Measurements from ENCODE around the gene PTPRD.

PTPRD gene

DNA sequence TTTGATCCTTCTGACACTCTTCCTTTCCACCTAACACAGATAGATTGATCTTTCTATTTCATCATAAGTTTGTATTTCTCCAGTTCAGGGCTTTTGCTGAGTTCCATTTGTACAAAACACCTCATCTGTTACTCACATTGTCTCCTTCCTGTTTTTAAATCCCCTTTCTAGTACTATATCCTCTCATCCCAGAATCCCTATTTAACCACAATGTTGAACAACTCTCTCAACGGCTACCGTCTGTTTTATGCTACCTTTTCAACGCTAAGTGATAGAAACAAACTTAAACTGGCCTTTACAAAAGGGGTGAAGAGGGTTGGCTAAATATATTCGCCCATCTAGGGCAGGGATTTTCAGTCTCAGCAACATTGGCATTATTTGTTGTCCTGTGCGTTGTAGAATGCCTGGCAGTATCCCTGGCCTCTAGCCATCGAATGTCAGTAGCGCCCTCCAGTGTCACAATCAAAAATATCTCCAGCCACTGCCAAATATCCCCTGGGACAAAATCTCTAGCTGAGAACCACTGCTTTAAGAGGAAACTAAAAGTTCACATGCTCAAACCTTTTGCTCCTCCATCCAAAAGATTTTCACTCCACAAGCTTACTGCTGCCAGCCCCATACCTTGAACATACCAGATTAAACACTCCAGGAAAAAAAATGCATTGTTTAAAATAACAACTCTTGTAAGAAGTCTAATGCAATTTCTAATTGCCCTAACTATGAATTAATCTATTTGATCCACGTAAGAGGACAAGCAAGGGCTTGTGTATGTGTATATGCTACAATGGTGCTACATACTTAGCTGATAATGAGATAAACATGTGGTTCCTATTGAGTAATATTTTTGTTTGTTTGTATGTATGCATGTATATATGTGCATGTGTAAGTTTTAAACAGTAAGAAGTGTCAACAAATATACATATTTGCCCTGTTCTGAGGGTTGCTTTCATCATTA is 344.0 kb downstream of the PTPRD start:
- peak; percentile 58 for DNase-seq (ENCODE audit: low spot score)

DNA sequence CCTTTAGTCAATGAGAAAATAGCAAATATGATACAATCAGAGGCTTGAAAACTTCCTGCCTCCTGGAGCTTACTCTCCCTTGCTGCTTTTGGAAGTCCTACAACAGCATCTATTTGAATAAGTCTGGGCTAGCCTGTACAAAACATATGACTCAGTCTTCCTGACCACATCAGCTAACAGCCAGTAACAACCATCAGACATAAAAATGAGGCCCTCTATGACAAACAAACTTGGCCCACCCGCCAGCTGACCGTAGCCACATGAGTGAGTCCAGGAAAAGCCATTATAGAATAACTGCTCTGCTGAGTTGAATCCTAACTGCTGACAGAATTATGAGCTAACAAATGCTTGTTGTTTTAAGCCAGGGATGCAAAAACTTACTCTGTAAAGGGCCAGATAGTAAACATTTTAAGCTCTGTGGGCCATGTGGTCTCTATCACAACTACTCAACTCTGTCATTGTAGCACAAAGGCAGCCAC is 347.6 kb downstream of the PTPRD start:
- no peak for DNase-seq (ENCODE audit: low spot score)

DNA sequence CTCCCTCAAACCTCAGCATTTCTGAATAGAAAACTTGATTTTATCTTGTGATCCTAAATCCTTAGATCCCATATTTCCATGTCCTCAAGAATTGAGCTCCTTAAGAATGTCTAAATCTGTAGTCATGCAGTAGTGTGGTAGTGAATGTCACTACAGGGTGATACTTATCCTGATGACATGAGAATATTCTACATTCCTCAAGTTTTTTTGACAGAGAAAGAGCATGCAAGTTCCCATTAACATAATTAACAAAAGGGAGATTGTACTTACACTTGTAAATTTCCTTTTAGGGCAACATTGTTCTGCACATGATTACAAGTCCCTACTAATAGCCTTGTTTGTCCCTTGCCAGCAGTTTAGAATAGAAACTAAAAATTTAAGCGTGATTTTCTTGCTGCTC is 352.3 kb downstream of the PTPRD start:
- DNase-seq (ENCODE audit: low spot score), result no peak

DNA sequence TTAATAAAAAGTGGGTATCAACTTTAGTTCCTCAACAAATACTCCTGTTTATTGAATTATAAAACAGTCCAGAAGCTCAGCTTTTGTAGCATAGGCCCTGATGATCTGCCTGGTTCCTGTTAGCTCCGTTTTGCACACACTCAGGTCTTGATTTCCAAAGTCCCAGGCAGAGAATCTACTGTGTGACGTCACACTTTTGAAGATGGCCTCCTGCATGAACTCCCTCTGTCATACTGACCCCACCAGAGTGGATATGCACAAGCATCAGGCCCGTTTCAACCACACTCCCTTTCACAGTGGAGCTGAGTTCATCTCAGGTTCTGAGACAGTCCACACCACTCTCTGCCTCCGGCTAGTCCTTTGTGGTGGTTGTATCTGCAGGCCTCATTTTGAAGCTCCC is 353.1 kb downstream of the PTPRD start:
- no peak for DNase-seq (ENCODE audit: low spot score)

DNA sequence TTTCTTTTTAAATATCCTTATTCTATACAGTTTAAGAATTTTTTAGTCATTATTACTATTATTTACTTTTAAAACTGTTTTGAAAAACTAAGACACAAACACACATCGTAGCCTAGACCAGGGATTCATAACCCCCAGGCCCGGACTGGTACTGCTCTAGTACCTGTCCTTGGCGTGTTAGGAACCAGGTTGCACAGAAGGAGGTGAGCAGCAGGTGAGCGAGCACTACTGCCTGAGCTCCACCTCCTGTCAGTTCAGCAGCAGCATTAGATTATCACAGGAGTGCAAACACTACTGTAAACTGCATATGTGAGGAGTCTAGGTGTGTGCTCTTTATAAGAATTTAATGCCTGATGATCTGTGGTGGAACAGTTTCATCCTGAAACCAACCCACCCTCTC is 357.0 kb downstream of the PTPRD start:
- DNase-seq (ENCODE audit: low spot score), result no peak

DNA sequence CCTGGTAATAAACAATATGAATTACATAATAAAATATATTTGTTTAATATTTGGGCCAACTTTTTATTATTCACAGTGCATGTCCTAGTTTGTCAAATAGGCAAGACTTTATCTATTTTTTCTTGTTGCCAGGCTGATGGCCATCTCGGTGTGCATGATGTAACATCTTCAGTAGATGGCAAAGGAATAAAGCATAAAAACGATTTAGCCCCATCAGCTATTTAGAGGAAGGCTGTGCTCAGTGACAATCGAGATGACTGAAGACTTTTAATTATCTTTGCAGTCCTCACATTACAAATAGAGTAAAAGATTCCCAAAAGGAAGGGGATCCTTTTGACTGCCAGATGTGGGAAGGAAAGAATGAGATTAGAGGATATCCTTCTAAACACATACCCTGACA is 358.5 kb downstream of the PTPRD start:
- DNase-seq (ENCODE audit: low spot score), result no peak

DNA sequence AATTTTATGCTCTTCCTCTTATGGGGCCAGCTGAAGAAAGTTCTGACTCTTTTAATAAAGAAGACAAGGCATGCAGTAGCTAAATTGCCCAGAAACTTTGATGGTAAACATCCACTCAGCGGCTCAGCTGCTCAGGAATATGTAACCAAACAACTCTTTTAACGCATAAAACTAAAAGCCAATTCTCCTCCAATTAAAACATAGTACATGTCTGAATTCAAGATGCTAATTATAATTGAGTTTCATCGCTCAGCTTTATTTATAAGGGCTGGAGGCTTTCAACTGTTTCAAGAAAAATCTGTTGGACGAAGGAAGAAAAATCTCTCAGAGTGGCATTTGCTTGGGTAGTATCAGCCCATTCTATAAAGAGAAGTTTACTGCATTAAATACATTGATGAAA is 359.5 kb downstream of the PTPRD start:
- no peak for DNase-seq (ENCODE audit: low spot score)

DNA sequence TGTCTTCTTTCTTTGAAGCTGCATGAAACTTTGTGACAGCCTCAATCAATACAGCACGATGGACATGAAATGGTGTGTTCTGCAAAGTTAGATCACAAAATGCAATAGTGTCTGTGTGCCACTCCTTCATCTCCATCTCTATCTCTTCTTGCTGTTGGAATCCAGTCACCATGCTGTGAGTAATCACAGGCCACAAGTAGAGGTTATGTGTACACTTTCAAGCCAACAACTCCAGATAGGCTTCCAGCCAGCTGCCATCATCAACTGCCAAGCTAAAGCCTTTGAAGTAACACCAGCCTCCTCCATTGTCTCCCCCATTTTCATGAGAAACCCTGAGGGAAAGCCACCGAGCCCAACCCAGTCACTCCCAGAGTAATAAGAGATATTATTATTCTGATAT is 360.6 kb downstream of the PTPRD start:
- DNase-seq (ENCODE audit: low spot score), result no peak

DNA sequence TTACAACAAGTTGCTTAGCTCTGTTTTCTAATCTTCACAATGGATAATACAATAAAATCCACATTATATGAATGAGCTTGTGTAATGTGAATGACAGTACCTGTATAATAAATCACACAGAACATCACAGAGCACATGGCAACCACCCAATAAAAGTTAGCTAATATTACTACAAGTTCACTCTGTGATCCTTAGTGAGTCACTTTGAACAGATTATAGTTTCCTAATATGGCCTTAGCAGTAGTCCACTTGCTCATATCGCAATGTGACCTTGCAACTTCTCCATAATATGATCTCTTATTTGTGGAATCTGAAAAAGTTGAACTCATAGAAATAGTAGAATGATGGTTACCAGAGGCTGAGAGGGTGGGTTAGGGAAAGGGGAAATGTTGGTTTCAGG is 361.3 kb downstream of the PTPRD start:
- no peak for DNase-seq (ENCODE audit: low spot score)

DNA sequence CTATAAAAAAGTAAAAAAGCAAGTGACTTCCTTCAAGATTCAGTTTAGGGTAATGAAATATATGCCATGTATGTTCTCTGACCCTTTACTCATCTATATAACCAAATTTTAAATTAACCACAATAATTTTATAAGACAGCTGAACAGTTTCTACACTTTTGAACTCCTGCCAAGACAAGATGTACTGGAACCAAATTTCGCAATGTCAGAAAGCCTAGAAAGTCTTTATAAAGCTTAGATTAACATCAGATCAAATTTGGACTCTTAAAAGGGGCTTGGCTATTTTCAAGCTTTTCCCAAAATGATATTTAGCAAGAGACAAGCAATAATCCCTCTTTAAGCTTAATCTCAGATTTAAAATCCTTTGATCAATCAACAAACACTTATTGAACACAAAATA is 362.6 kb downstream of the PTPRD start:
- no peak for DNase-seq (ENCODE audit: low spot score)

DNA sequence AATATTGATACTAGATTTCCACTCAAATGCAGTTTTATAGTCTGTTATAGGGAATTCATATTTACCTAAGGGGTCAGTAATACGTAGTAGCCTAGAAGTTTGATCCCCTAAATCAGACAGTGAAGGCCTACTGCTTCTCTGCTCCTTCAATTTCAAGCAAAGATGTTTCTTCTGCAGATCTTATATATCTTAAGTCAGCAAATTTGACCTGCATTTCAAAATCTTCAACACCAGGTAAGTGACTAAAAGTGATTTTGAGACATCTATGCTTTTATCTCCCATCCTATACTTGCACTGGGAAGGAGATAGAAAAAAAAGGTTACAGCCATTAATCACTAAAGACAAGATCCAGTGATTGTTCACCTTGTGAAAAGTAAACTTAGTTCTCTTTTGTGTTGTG is 363.9 kb downstream of the PTPRD start:
- no peak for DNase-seq (ENCODE audit: low spot score)

DNA sequence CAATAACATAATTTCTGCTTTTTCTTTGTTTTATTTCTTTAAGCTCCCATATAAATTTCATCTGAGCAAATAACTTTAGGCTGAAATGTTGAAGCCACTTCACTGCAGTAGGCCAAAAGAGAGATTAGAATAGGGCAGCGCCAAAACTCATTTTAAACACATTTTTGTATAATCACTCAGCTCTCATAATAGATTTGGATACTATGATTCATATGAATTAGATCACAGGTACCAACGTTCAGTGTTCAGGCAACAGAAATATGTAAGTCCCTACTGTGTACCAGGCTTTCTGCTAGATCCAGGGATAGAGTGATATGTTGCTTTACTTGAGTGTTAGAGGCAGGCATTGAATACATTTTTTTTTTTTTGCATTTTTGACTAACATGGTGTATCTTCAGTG is 370.5 kb downstream of the PTPRD start:
- no peak for DNase-seq (ENCODE audit: low spot score)

DNA sequence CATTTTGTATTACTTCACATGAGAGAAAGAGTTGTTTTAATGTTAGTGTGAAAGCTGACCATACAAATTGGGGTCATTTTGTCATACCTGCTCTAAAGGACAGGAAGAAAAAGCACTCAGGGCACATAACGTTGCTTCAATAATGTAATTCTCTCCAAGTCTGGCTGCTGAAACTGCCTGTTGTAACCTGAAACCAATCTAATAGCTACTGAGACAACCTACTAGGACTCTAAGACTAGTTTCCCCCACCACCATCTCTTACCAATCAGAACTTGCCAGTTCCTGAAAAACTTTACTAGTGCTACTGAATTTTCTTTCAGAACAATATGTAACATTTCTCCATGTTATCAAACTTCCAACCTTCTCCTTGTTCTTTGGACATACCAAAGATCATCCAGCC is 374.7 kb downstream of the PTPRD start:
- DNase-seq (ENCODE audit: low spot score), result no peak

DNA sequence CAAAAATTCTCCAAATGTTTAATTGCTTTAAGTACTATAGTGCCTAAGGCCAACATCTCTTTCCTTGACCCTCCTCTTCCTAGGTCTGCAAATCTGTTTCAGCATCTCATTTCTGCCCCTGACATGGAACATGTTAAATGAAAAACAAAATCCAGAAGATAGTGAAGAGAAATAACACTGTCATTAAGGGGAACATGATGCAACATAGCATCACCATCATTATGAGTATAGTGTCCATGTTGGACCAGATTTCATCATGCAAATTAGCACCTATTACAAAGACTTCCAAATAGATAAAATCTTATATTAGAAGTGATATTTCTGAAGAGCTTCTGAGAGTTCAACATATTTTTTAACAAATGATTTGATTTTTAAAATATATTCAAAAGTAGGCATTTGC is 375.2 kb downstream of the PTPRD start:
- no peak for DNase-seq (ENCODE audit: low spot score)

DNA sequence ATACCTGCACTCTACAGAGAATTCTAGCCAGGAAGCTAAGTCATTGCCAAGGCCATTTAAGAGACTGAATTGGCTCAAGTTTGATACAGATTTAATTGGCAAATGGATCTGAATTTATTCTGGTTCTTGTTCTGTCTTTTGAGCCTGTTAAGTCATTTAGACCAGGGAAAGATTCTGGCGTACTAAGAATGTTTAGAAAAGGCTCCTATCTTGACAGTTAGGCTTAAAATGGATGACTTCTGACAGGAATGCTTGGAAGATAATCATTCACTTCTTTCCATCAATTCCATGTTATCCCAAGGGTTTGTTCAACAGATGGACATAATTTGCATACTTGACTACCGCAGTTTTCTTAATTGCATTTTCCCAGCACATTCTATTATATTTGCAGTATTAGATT is 376.6 kb downstream of the PTPRD start:
- DNase-seq (ENCODE audit: low spot score), result no peak

DNA sequence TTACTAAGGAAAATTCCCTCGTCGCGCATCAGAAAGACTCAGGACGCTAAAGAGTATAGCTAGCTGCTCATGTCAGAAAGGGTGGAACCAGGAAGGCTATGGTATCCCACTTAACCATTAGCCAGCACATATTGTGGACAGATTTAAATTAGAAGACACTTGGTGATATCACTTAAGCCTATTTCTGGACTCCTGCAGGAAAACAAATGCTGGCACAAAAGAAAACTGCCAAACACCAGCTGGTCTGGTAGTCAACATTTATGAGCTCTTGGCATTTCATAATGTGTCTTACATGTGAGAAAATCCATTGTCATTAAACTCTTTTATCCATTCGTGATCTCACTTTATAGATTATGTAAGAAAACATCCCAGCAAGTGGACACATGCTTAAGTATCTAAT is 377.4 kb downstream of the PTPRD start:
- DNase-seq (ENCODE audit: low spot score), result no peak

DNA sequence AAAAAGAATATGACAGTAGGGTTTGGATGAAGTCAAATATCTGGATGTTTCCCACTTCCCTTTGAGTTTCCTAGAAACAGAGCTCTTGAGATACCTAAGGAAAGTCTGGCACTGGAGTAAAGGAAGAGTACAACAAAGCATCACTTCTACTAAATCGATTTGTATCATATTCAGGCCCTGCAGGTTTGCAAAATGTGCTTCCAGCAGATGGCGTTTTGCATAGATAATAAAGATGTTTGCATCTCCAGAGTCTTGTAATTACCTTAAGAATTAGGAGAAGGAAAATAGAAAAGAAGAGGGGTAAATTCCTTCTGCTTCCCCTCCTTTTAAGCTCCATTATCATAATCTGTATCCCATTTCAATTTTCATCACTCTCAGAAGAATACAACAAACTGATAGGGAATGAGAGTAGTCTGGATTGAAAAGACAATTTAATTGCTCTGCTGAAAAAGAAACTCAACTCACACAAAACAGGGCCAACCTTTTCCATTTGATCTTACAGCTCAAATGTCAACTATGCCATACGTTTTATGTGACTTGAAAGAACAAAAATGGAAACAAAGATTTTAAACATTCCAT is 380.4 kb downstream of the PTPRD start:
- no peak for DNase-seq (ENCODE audit: low spot score)

DNA sequence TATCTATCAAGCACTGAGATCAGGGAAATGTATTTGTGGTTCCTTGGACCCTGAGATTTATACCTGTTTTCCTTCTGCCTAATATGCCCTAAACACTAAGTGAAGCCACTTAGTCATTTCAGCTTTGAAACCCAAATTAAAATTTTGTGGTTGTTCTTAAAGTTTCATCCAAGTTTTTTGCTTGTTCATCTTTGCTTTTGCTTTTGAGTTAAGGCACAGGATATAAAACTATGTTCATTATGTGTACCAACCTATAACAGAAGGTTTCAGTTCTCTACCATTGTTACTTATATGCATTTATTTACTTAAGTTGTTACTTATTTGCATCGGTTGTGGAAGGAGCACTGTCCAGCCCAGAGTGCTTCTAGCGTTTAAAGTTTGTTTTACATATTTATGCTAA is 382.3 kb downstream of the PTPRD start:
- no peak for DNase-seq (ENCODE audit: low spot score)

DNA sequence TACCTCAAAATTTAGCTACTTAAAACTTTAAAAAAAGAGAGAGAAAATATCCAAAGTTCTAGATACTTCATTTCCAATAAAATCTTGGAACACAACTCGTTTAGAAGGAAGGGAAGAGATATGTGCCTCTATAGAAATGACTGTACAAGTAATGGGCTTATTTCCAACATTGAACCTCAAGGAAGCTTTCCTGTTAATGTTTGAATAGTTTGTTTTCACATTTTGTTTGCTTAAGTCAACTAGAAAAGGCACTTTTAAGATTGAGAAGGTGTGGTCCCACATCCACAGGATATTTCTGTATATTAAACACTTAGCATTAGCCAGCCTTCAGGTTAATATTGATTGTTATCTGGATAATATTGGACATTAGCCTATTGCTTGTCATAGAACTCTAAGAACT is 384.7 kb downstream of the PTPRD start:
- no peak for DNase-seq (ENCODE audit: low spot score)

DNA sequence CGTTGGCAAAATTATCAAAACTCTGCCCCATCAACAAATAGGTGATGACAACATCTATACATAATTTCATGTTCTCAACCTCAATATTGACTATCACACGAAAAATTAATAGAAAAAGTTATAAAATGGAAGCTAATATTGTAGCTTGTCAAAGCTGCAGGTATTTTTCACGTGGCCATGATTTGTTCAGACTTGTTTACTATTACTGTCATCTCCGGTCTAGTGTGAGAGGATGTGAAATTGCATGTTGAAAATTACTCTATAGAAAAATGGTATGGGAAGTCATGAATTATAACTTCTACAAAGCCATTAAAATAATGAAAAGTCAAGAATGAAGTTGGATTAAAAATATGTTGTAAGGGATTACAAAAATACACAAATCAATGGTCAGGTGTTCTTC is 385.8 kb downstream of the PTPRD start:
- no peak for DNase-seq (ENCODE audit: low spot score)

DNA sequence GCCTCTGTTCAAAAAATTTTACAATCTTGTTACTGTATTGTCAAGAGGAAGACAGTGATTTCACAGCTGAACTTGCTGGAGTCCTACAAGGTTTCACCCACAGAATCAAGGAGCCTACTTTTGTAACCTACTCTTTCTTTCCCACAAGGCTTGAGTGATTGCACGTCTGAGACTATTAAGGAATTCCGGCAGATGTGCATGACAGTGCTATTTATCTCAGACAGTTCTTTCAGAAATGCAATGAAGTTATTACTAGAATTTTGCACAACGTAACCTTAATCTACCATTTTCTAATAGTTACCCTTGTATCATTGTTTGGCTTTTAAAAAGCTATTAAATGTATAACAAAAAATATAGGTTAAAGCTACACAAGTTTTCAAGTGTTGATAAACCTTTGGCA is 400.1 kb downstream of the PTPRD start:
- DNase-seq (ENCODE audit: low spot score), result no peak

DNA sequence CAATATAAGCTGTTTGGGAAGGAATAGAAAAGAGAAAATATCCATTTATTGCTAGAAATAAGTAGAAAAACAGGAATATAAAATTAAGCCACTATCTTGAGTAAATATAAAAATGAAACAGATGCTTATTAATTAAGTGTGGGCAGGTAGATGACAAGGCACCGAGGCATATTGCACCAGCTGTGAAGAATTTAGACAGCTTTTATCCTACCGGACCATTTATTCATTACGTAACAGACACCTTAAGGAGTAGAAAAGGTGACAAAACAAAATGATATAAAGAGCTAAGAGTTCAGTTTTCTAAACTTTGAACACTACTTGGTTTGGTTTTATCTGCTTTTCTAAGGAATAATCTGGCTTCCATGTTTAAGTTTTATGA is 404.1 kb downstream of the PTPRD start:
- DNase-seq (ENCODE audit: low spot score), result no peak

DNA sequence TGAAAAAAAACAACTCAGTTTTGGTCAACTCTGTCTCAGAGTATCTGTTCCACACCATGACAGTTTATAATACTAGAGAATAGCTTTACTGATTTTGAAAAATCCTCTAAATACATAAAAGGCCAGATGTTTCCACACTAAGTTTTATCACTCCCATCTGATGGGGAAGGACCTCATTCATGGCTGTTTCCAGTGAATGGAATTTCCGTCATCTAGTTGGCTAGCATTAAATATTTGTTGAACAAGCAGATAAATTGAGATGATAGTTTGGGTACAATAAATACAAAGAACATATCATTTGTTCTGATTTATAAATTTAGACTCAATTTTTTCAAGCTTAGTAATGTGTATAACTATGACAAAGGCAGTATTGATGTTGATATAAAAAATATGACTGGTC is 408.5 kb downstream of the PTPRD start:
- DNase-seq (ENCODE audit: low spot score), result no peak

DNA sequence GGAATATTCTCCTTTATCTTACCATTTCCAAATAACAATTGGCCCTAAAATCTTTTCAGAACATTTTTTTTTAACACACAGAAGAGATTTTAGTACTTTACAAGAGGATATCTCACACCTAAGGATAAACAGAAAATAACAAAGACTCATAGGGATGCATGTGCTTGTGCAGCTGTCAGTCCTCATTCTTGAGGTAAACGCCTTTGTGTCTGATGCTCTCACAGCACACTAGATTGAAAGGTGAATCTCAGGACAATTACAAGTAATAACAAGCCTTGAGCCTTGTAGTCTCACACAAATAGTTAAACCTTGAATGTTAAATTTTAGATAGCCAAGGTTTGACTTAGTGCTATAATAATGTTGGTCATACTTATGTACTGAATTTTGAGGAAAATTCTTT is 439.2 kb downstream of the PTPRD start:
- DNase-seq (ENCODE audit: low spot score), result no peak
